Measurements from ENCODE around the gene ACTL6B.

The ACTL6B gene

DNA sequence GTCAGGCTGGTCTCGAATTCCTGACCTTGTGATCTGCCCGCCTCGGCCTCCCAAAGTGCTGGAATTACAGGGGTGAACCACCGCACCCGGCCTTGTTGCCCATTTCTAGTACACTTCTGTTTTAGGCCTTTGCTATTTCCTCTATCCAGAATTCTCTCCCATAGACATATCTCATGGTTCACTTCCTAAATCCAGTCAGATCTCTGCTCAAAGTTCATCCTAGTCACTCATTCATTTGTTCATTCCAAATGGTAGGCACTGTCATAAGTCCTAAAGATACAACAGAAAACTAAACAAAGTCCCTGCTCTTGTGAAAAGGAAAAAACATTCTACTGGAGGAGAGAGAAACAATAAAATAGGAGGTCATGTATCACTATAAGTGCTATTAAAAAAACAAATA lies 46.3 kb downstream of the ACTL6B start:
- H3K9me3 ChIP-seq (ENCODE audit: low read length): no peaks in the 10 kb centered on the region

DNA sequence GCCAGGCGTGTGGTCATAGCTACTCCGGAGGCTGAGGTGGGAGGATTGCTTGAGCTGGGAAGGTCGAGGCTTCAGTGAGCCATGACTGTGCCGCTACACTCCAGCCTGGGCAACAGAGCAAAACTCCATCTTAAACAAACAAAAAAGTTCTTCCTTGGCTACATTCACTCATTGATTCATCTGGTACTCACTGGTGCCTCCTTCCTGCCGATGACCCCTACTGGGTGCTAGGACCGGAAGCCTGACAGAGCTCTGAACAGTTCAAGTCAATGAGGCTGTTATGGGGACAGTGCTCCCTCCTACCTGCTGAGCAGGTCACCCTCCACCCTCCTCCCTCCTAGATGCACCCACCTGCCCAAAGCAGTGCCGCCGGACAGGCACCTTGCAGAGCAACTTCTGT lies 49.1 kb downstream of the ACTL6B start:
- Histone ChIP-seq H3K36me3 (ENCODE audit: insufficient read depth, low read length) (no peaks in the 10 kb centered on the region), H2AFZ (ENCODE audit: low read length) (no peak overlapping the region), H3K9me2 (ENCODE audit: low read depth, low read length) (no peaks in the 10 kb centered on the region), H3F3A (ENCODE audit: insufficient read depth, low read length) (no peaks in the 10 kb centered on the region), H3K9me3 (ENCODE audit: low read length) (no peaks in the 10 kb centered on the region), H4K20me1 (ENCODE audit: insufficient read depth, low read length) (no peaks in the 10 kb centered on the region), H3K4me2 (ENCODE audit: low read length) (no peak overlapping the region), H3K79me2 (ENCODE audit: insufficient read depth, low read length) (no peaks in the 10 kb centered on the region), H3K9ac (ENCODE audit: low read length) (no peak overlapping the region), H3K4me1 (ENCODE audit: insufficient read depth, low read length, severe bottlenecking) (peaks cover 16% of the 10 kb centered on the region), H3K4me3 (ENCODE audit: low read depth, low read length, poor library complexity, severe bottlenecking) (no peak overlapping the region), H3K27ac (ENCODE audit: low read depth, low read length, poor library complexity, severe bottlenecking) (no peak overlapping the region), H3K27me3 (ENCODE audit: insufficient read depth, low read length) (no peaks in the 10 kb centered on the region; the same call in 1 of the 2 replicates)
- no peak for TF ChIP-seq EZH2 (IDR thresholded peaks at IDR 0.05; ENCODE audit: borderline replicate concordance, low read length)
- TF ChIP-seq, protein P1, sequence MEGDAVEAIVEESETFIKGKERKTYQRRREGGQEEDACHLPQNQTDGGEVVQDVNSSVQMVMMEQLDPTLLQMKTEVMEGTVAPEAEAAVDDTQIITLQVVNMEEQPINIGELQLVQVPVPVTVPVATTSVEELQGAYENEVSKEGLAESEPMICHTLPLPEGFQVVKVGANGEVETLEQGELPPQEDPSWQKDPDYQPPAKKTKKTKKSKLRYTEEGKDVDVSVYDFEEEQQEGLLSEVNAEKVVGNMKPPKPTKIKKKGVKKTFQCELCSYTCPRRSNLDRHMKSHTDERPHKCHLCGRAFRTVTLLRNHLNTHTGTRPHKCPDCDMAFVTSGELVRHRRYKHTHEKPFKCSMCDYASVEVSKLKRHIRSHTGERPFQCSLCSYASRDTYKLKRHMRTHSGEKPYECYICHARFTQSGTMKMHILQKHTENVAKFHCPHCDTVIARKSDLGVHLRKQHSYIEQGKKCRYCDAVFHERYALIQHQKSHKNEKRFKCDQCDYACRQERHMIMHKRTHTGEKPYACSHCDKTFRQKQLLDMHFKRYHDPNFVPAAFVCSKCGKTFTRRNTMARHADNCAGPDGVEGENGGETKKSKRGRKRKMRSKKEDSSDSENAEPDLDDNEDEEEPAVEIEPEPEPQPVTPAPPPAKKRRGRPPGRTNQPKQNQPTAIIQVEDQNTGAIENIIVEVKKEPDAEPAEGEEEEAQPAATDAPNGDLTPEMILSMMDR (IDR thresholded peaks at IDR 0.05; ENCODE audit: low read length): no peak

More for the DNA sequence above, 46.3 kb downstream of the ACTL6B start:
- Histone ChIP-seq H3F3A (ENCODE audit: insufficient read depth, low read length) (no peaks in the 10 kb centered on the region), H3K36me3 (ENCODE audit: insufficient read depth, low read length) (no peaks in the 10 kb centered on the region), H3K79me2 (ENCODE audit: insufficient read depth, low read length) (no peaks in the 10 kb centered on the region), H4K20me1 (ENCODE audit: insufficient read depth, low read length) (no peaks in the 10 kb centered on the region), H3K4me1 (ENCODE audit: insufficient read depth, low read length, severe bottlenecking) (peaks cover 13% of the 10 kb centered on the region), H3K27ac (ENCODE audit: low read depth, low read length, poor library complexity, severe bottlenecking) (no peak overlapping the region), H3K9me2 (ENCODE audit: low read depth, low read length) (no peaks in the 10 kb centered on the region), H3K4me2 (ENCODE audit: low read length) (no peak overlapping the region), H3K9ac (ENCODE audit: low read length) (no peak overlapping the region), H2AFZ (ENCODE audit: low read length) (no peak overlapping the region), H3K27me3 (ENCODE audit: insufficient read depth, low read length) (no peaks in the 10 kb centered on the region; the same call in 1 of the 2 replicates), H3K4me3 (ENCODE audit: low read depth, low read length, poor library complexity, severe bottlenecking) (no peak overlapping the region)
- TF ChIP-seq, protein P1 (IDR thresholded peaks at IDR 0.05; ENCODE audit: low read length): no peak
- TF ChIP-seq EZH2 (IDR thresholded peaks at IDR 0.05; ENCODE audit: borderline replicate concordance, low read length): no peak

DNA sequence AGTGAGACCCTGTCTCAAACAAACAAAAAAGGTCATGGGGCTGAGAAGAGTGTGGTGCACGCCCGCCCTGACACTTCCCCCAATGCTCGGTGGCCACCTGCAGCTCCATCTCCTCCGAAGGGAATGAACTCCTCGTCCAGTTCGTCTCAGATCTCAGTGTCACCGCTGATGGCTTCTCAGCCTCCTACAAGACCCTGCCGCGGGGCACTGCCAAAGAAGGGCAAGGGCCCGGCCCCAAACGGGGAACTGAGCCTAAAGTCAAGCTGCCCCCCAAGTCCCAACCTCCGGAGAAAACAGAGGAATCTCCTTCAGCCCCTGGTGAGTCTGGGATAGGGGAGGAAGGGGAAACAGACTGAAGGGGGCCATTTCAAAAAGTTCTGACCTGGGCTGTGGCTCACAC lies 49.9 kb downstream of the ACTL6B start:
- no peak overlapping the region for H3K9ac ChIP-seq (ENCODE audit: low read length)
- no peak overlapping the region for H3K27ac ChIP-seq (ENCODE audit: low read depth, low read length, poor library complexity, severe bottlenecking)
- H3K4me3 ChIP-seq (ENCODE audit: low read depth, low read length, poor library complexity, severe bottlenecking): no peak overlapping the region
- no peaks in the 10 kb centered on the region; the same call in 1 of the 2 replicates for H3K27me3 ChIP-seq (ENCODE audit: insufficient read depth, low read length)
- no peak for TF ChIP-seq EZH2 (IDR thresholded peaks at IDR 0.05; ENCODE audit: borderline replicate concordance, low read length)
- TF ChIP-seq, protein P1 (IDR thresholded peaks at IDR 0.05; ENCODE audit: low read length): no peak
- no peaks in the 10 kb centered on the region for H3K36me3 ChIP-seq (ENCODE audit: insufficient read depth, low read length)
- H3K79me2 ChIP-seq (ENCODE audit: insufficient read depth, low read length): no peaks in the 10 kb centered on the region
- H4K20me1 ChIP-seq (ENCODE audit: insufficient read depth, low read length): no peaks in the 10 kb centered on the region
- no peak overlapping the region for H3K4me2 ChIP-seq (ENCODE audit: low read length)
- H3F3A ChIP-seq (ENCODE audit: insufficient read depth, low read length): no peaks in the 10 kb centered on the region
- H3K9me3 ChIP-seq (ENCODE audit: low read length): no peaks in the 10 kb centered on the region
- peaks cover 16% of the 10 kb centered on the region for H3K4me1 ChIP-seq (ENCODE audit: insufficient read depth, low read length, severe bottlenecking)
- no peak overlapping the region for H2AFZ ChIP-seq (ENCODE audit: low read length)
- H3K9me2 ChIP-seq (ENCODE audit: low read depth, low read length): no peaks in the 10 kb centered on the region
